Right atrium auricular region (tissue), 2 donors: ENCODE measurements around the gene AGK. TPM values are rescaled to one million over a fixed set of nuclear protein-coding genes. Genes with fewer than 3 reads are reported as not detected.
A peak's percentile ranks its signal among the peaks of the same experiment; 100 is the strongest.

Experiments used
- DNase-seq: peaks from one replicate; pipeline ENCODE4 v3.0.0-alpha.2; 2019; ENCODE audit warnings: low spot score
- H3K27ac ChIP-seq, 2 donors: fragments of 200-600 bp; sonication (generic); 1 replicate in 1 of 2; 2 replicates in 1 of 2; pipeline ENCODE4 v1.5.1; 2016 to 2019
- H3K27me3 ChIP-seq, 2 donors: fragments of 200-600 bp; sonication (generic); one replicate each; pipeline versions ENCODE4 v1.5.1 to v1.6.0; 2017 to 2019
- H3K36me3 ChIP-seq: fragments of 200-600 bp; sonication (generic); one replicate; pipeline ENCODE4 v1.5.1; 2016
- H3K4me1 ChIP-seq, 2 donors: fragments of 200-600 bp; sonication (generic); one replicate each; pipeline versions ENCODE4 v1.5.1 to v1.6.0; 2017 to 2019
- H3K4me3 ChIP-seq, 2 donors: fragments of 200-600 bp; sonication (generic); 1 replicate in 1 of 2; 2 replicates in 1 of 2; pipeline ENCODE4 v1.5.1; 2017 to 2019; ENCODE audit warnings: mild to moderate bottlenecking in 1 of 2, moderate library complexity in 1 of 2
- H3K9me3 ChIP-seq, 2 donors: fragments of 200-600 bp; sonication (generic); one replicate each; pipeline ENCODE4 v1.5.1; 2019
- CTCF ChIP-seq, 2 donors: fragments of 200-600 bp; sonication (generic); IDR thresholded peaks; one replicate each; pipeline ENCODE4 v1.5.1; 2019; ENCODE audit warnings: antibody characterized with exemption in 2 of 2
- total RNA-seq, 2 donors: library from RNA; depleted of rRNA; stranded (reverse); fragments of >200 nt; gene quantifications; one replicate each; pipeline ENCODE4 v1.1.0, GENCODE V29; 2016

Gene AGK
- total RNA-seq, 2 donors from 2014 or later: 24.2 to 41.9 TPM

- Histone ChIP-seq H3K9me3 (no peaks in the 10 kb centered on the region), H3K27me3 (no peaks in the 10 kb centered on the region), H3K27ac (no peak overlapping the region), H3K36me3 (no peaks in the 10 kb centered on the region), H3K4me1 (peaks cover 0 to 33% of the 10 kb centered on the region in 2 donors), H3K4me3 (no peak overlapping the region)
- no peak for TF ChIP-seq CTCF (IDR thresholded peaks at IDR 0.05)
- DNase-seq: no peak
These were observed 147.2 kb downstream of the AGK start for GRCh38 chr7:141698247-141699015.

GRCh38 chr7:141699860-141700259 lies 148.7 kb downstream of the AGK start:
- DNase-seq: no peak
- Histone ChIP-seq H3K9me3 (no peaks in the 10 kb centered on the region), H3K36me3 (no peaks in the 10 kb centered on the region), H3K4me3 (no peak overlapping the region), H3K4me1 (peaks cover 0 to 33% of the 10 kb centered on the region in 2 donors), H3K27me3 (no peaks in the 10 kb centered on the region), H3K27ac (no peak overlapping the region)
- TF ChIP-seq CTCF (IDR thresholded peaks at IDR 0.05): no peak

DNA sequence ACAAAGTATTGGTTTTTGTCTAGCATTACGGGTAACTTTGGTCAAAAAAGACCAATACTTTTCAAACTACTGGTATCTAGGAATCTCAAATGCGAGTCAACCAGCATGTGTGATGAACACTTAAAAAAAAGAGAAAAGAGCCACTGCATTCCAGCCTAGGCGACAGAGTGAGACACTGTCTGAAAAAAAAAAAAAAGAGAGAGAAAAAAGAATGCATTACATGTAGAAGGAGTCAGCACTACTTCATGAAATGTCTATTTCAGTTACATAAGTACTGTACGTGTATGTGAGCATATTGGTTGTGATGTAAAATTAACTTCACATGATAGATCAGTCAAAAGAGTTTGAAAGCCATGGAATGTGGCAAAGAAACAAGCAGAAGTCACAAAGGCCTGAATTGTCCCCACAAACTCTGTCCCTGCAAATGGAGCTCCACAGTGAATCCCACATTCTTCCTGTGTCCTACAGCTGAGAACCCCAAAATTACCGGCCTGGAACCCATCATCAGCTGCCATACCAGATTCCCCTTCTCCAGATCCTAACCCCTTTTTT lies 149.2 kb downstream of the AGK start:
- no peak for DNase-seq
- no peaks in the 10 kb centered on the region for H3K36me3 ChIP-seq
- H3K9me3 ChIP-seq: no peaks in the 10 kb centered on the region
- H3K4me3 ChIP-seq: peak overlapping the region in 1 of 2 donors; percentile 86
- no peak for TF ChIP-seq CTCF (IDR thresholded peaks at IDR 0.05)
- peak overlapping the region; percentile 85 to 87 for H3K27ac ChIP-seq
- H3K4me1 ChIP-seq: peaks cover 0 to 33% of the 10 kb centered on the region in 2 donors
- H3K27me3 ChIP-seq: no peaks in the 10 kb centered on the region

GRCh38 chr7:141700848-141701371 lies 149.7 kb downstream of the AGK start:
- H3K27me3 ChIP-seq: no peaks in the 10 kb centered on the region
- peak overlapping the region; percentile 75 to 86 for H3K4me3 ChIP-seq
- H3K36me3 ChIP-seq: no peaks in the 10 kb centered on the region
- peaks cover 0 to 29% of the 10 kb centered on the region in 2 donors for H3K4me1 ChIP-seq
- no peak for TF ChIP-seq CTCF (IDR thresholded peaks at IDR 0.05)
- peak overlapping the region; percentile 85 to 87 for H3K27ac ChIP-seq
- DNase-seq: no peak
- no peaks in the 10 kb centered on the region for H3K9me3 ChIP-seq

DNA sequence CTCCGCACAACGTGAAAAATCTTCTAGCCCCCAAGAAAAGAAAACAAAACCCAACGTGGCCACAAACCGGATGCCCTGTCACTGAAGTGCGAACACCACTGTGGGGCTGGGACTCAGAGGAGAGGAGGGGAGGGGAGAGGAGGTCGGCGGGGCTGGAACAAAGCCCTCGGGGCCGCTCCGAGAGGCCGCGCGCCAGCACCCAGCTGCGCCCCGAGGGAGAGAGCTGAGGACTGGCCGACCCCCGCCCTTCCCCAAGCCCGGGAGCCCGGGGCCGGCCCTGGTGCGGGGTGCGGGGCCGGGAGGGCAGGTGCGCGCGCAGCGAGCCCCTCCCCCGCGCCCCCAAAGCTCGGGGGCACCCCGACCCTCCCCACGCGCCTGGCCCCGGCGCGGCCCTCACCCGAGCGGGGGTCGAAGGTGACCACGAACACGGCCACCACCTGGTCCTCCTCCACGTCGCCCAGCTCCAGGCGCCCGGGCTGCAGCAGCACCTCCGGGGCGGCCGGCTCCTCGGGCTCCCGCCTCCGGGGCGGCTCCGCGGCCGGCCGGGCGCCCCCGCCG lies 150.4 kb downstream of the AGK start:
- H3K4me1 ChIP-seq: peaks cover 0 to 24% of the 10 kb centered on the region in 2 donors
- no peak for DNase-seq

More for the DNA sequence above, 150.4 kb downstream of the AGK start:
- no peaks in the 10 kb centered on the region for H3K36me3 ChIP-seq
- no peaks in the 10 kb centered on the region for H3K9me3 ChIP-seq
- TF ChIP-seq CTCF (IDR thresholded peaks at IDR 0.05): no peak
- H3K27me3 ChIP-seq: no peaks in the 10 kb centered on the region
- peak overlapping the region; percentile 75 to 86 for H3K4me3 ChIP-seq
- H3K27ac ChIP-seq: peak overlapping the region; percentile 85 to 87
